Erythroblast (primary cell): ENCODE data around the gene GRP.

Experiments
- GATA1 ChIP-seq: IDR thresholded peaks from 2 replicates; pipeline ENCODE4 v1.6.1; 2011; ENCODE audit warnings: low read depth, mild to moderate bottlenecking, control low read depth, low read length, moderate library complexity
- POLR2A ChIP-seq: IDR thresholded peaks from 2 replicates; pipeline ENCODE4 v1.6.1; 2011; ENCODE audit warnings: mild to moderate bottlenecking, low read length

DNA sequence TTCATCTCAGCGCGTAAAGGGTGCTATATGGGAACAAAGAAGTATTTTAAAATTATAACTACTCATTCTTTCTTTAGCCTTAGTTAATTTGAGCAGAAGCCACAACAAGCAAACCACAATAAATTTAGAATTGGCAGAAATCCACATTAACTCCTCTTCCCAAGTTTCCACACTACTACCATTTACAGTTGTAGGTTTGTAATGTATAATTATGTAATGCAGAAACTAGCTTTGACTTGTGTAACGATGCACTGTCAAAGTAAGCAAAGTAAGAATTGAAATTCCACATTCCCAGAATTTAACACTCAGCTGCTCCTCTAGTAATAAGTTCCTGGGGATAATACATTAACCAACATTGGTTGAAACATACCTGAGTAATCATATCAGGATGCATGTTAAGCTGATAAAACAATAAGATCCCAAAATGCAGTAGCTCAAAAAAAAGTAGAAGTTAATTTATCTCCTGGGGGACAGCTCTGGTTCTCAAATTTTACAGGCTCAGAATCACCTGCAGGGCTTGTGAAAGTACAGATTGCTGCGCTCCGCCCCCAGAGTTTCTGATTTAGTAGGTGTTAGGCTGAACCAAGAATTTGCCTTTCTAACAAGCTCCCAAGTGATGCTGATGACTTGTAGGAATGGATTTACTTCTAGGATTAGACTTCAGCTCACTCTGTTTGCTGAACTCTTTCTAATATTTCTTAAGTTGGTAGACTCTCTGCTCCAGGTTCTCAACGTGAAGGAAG lies 9.9 kb downstream of the GRP start:
- no peak for TF ChIP-seq POLR2A
- no peak for TF ChIP-seq GATA1
